Measurements from ENCODE around the gene RPL10A. TPM values are rescaled to one million over a fixed set of nuclear protein-coding genes. Genes with fewer than 3 reads are reported as not detected.

RPL10A gene
- polyA plus RNA-seq, 3 donors = 345 to 1,242 (median 421) TPM

- intact Hi-C loops (cut with micrococcal nuclease) = no loop called here
- no peaks in the 10 kb centered on the region for H3K9me3 ChIP-seq (replicated peaks in 1 of 2; ENCODE audit: control insufficient read depth in 1 of 2, insufficient read depth in 1 of 2, low read length in 2 of 2)
- Mint-ChIP-seq H3K27ac (no peak overlapping the region), H3K27me3 (ENCODE audit: low read depth in 3 of 3) (peaks cover 19 to 31% (median 21%) of the 10 kb centered on the region in 3 donors), H3K4me1 (peaks cover 16% of the 10 kb centered on the region), H3K9me3 (peaks cover 0 to 2% (median 0%) of the 10 kb centered on the region in 7 donors), H3K36me3 (no peaks in the 10 kb centered on the region), H3K4me3 (no peak overlapping the region)
- no peaks in the 10 kb centered on the region for H3K79me2 ChIP-seq (ENCODE audit: insufficient read depth, low read length)
- H3K9ac ChIP-seq (ENCODE audit: insufficient read depth, low read length, poor library complexity, severe bottlenecking) = no peak overlapping the region
- H3K27ac ChIP-seq (ENCODE audit: low read depth in 1 of 2, low read length in 2 of 2) = no peak overlapping the region
- no peak overlapping the region for H3K4me3 ChIP-seq (replicated peaks in 1 of 3; ENCODE audit: low read depth in 2 of 3, low read length in 3 of 3)
- no peak for TF ChIP-seq CTCF (IDR thresholded peaks at IDR 0.05)
- no peak overlapping the region for H3K4me2 ChIP-seq (replicated peaks; ENCODE audit: extremely low read depth, low read length, poor library complexity, severe bottlenecking)
- H4K20me1 ChIP-seq (ENCODE audit: insufficient read depth, low read length) = no peaks in the 10 kb centered on the region
- WGBS (ENCODE audit: insufficient coverage) = 93% methylated on average over 54 of the region's 61 CpGs
- DNase-seq = no peak
- no peaks in the 10 kb centered on the region for H3K36me3 ChIP-seq (replicated peaks in 1 of 2; ENCODE audit: control insufficient read depth in 1 of 2, insufficient read depth in 2 of 2, low read length in 2 of 2)
- H3K27me3 ChIP-seq (ENCODE audit: control insufficient read depth in 2 of 2, insufficient read depth in 2 of 2, low read length in 2 of 2) = peaks cover 0 to 17% of the 10 kb centered on the region in 2 donors
- H2AFZ ChIP-seq (ENCODE audit: insufficient read depth, low read depth, low read length, poor library complexity, severe bottlenecking) = no peak overlapping the region
- peaks cover 11 to 12% of the 10 kb centered on the region in 2 donors for H3K4me1 ChIP-seq (ENCODE audit: control insufficient read depth in 1 of 2, insufficient read depth in 2 of 2, low read length in 2 of 2)
Observed at GRCh38 chr6:35486005-35486925, 18.1 kb downstream of the RPL10A start.

GRCh38 chr6:35487658-35488516, 19.7 kb downstream of the RPL10A start:
- peaks cover 15% of the 10 kb centered on the region in 2 donors for H3K4me1 ChIP-seq (ENCODE audit: control insufficient read depth in 1 of 2, insufficient read depth in 2 of 2, low read length in 2 of 2)
- no peak overlapping the region for H3K4me2 ChIP-seq (replicated peaks; ENCODE audit: extremely low read depth, low read length, poor library complexity, severe bottlenecking)
- Mint-ChIP-seq H3K9me3 (peaks cover 0 to 2% (median 0%) of the 10 kb centered on the region in 7 donors), H3K4me1 (peaks cover 19% of the 10 kb centered on the region), H3K27ac (peak overlapping the region in 1 of 7 donors; percentile 6), H3K4me3 (peak overlapping the region in 1 of 2 donors; percentile 69), H3K27me3 (ENCODE audit: low read depth in 3 of 3) (peaks cover 34 to 43% (median 34%) of the 10 kb centered on the region in 3 donors), H3K36me3 (no peaks in the 10 kb centered on the region)
- H3K27ac ChIP-seq (ENCODE audit: low read depth in 1 of 2, low read length in 2 of 2) = no peak overlapping the region
- H3K4me3 ChIP-seq (replicated peaks in 1 of 3; ENCODE audit: low read depth in 2 of 3, low read length in 3 of 3) = no peak overlapping the region
- no peak overlapping the region for H2AFZ ChIP-seq (ENCODE audit: insufficient read depth, low read depth, low read length, poor library complexity, severe bottlenecking)
- H3K36me3 ChIP-seq (replicated peaks in 1 of 2; ENCODE audit: control insufficient read depth in 1 of 2, insufficient read depth in 2 of 2, low read length in 2 of 2) = no peaks in the 10 kb centered on the region
- no peak for TF ChIP-seq CTCF (IDR thresholded peaks at IDR 0.05)
- no peaks in the 10 kb centered on the region for H3K9me3 ChIP-seq (replicated peaks in 1 of 2; ENCODE audit: control insufficient read depth in 1 of 2, insufficient read depth in 1 of 2, low read length in 2 of 2)
- peaks cover 0 to 33% of the 10 kb centered on the region in 2 donors for H3K27me3 ChIP-seq (ENCODE audit: control insufficient read depth in 2 of 2, insufficient read depth in 2 of 2, low read length in 2 of 2)
- H3K79me2 ChIP-seq (ENCODE audit: insufficient read depth, low read length) = no peaks in the 10 kb centered on the region
- peak; percentile 23 to 59 (median 47) for DNase-seq
- intact Hi-C loops (cut with micrococcal nuclease) = no loop called here
- no peaks in the 10 kb centered on the region for H4K20me1 ChIP-seq (ENCODE audit: insufficient read depth, low read length)
- H3K9ac ChIP-seq (ENCODE audit: insufficient read depth, low read length, poor library complexity, severe bottlenecking) = no peak overlapping the region
- 0% methylated on average over 3 of the region's 9 CpGs for WGBS (ENCODE audit: insufficient coverage)

All from CD14-positive monocyte (primary cell).